OCI-LY7 (cell line): ENCODE results near the gene CGNL1. TPM values are rescaled to one million over a fixed set of nuclear protein-coding genes. Genes with fewer than 3 reads are reported as not detected.

Source experiments
- BruUV-seq: library from RNA; stranded (reverse); fragments of 400-500 nt; replicated peaks from 2 replicates; lab custom pipeline; 2021; lab: Mats Ljungman, UMichigan
- CTCF ChIA-PET: fragments of 300-600 bp; sonication (Branson Sonifier 250); formaldehyde crosslinking; loops from one replicate; lab custom pipeline; 2022; ENCODE audit warnings: antibody characterized with exemption; ENCODE audit not compliant: unreplicated experiment; lab: Charles Lee
- POLR2A ChIA-PET: fragments of 300-600 bp; sonication (Branson Sonifier 250); formaldehyde crosslinking; loops from one replicate; lab custom pipeline; 2022; ENCODE audit warnings: antibody characterized with exemption; lab: Charles Lee
- DNase-seq: peaks from one replicate; pipeline ENCODE4 v3.0.0-alpha.2; 2015; ENCODE audit warnings: low spot score
- H2AFZ ChIP-seq: fragments of 200-600 bp; sonication (generic), shearing (Covaris generic); 2 replicates; pipeline ENCODE4 v1.6.1; 2014; ENCODE audit warnings: mild to moderate bottlenecking, antibody characterized with exemption, low read length, moderate library complexity
- H3K27ac ChIP-seq: fragments of 200-600 bp; sonication (generic); 2 replicates; pipeline ENCODE4 v1.5.1; 2014; ENCODE audit warnings: mixed run types, low read depth, mild to moderate bottlenecking, moderate library complexity, low read length, inconsistent platforms; ENCODE audit not compliant: poor library complexity, severe bottlenecking
- H3K36me3 ChIP-seq: fragments of 200-600 bp; sonication (generic); 2 replicates; pipeline ENCODE4 v1.6.1; 2014; ENCODE audit warnings: mild to moderate bottlenecking, antibody characterized with exemption, low read length, moderate library complexity, mixed read lengths; ENCODE audit not compliant: insufficient read depth
- H3K4me1 ChIP-seq: fragments of 200-600 bp; sonication (generic); 2 replicates; pipeline ENCODE4 v1.5.1; 2014; ENCODE audit warnings: mild to moderate bottlenecking, low read length; ENCODE audit not compliant: insufficient read depth, poor library complexity, severe bottlenecking
- H3K4me2 ChIP-seq: fragments of 200-600 bp; sonication (generic); 2 replicates; pipeline ENCODE4 v1.6.1; 2014; ENCODE audit warnings: mild to moderate bottlenecking, low read length
- H3K4me3 ChIP-seq: fragments of 200-600 bp; sonication (generic); 2 replicates; pipeline ENCODE4 v1.5.1; 2014; ENCODE audit warnings: mild to moderate bottlenecking, low read depth, low read length; ENCODE audit not compliant: poor library complexity, severe bottlenecking
- H3K79me2 ChIP-seq: fragments of 200-600 bp; sonication (generic); 2 replicates; pipeline ENCODE4 v1.6.1; 2016; ENCODE audit warnings: low read depth, mild to moderate bottlenecking, low read length, moderate library complexity, mixed read lengths; ENCODE audit not compliant: insufficient read depth
- H3K9me2 ChIP-seq: fragments of 200-600 bp; sonication (generic); 2 replicates; pipeline ENCODE4 v1.6.1; 2016; ENCODE audit warnings: mild to moderate bottlenecking, low read length, mixed read lengths; ENCODE audit not compliant: insufficient read depth
- H3K9me3 ChIP-seq: fragments of 200-600 bp; sonication (generic); 2 replicates; pipeline ENCODE4 v1.6.1; 2014; ENCODE audit warnings: mild to moderate bottlenecking, mixed run types, low read length, mixed read lengths
- H4K20me1 ChIP-seq: fragments of 200-600 bp; sonication (generic); 2 replicates; pipeline ENCODE4 v1.6.1; 2014; ENCODE audit warnings: mild to moderate bottlenecking, antibody characterized with exemption, low read length, moderate library complexity, mixed read lengths; ENCODE audit not compliant: insufficient read depth
- CTCF ChIP-seq: fragments of 200-600 bp; sonication (generic); conservative IDR thresholded peaks from 2 replicates; pipeline ENCODE4 v1.5.1; 2014; ENCODE audit warnings: mild to moderate bottlenecking, antibody characterized with exemption, low read length, moderate library complexity, mixed read lengths
- EZH2phosphoT487 ChIP-seq: fragments of 200-600 bp; sonication (generic); IDR thresholded peaks from 2 replicates; pipeline ENCODE4 v1.6.1; 2018; ENCODE audit warnings: low read depth, borderline replicate concordance, mild to moderate bottlenecking, mixed run types, antibody characterized with exemption, low read length, moderate library complexity, mixed read lengths
- intact Hi-C: fragments of 100-400 bp; cut with micrococcal nuclease; formaldehyde crosslinking; loops from one replicate; pipeline ENCODE4 v1.10.0; 2022; ENCODE audit not compliant: unreplicated experiment
- total RNA-seq, 2 experiments: library from RNA; depleted of rRNA in 1 of 2; stranded (reverse); fragments of >200 nt in 1 of 2; shearing (Covaris generic) in 1 of 2; gene quantifications; 2 replicates each; pipeline ENCODE4 v1.2.3, GENCODE V29; 2014 to 2022

CGNL1 gene
- total RNA-seq, 2 experiments from 2014 or later = 0.04 TPM; not detected in 1

DNA sequence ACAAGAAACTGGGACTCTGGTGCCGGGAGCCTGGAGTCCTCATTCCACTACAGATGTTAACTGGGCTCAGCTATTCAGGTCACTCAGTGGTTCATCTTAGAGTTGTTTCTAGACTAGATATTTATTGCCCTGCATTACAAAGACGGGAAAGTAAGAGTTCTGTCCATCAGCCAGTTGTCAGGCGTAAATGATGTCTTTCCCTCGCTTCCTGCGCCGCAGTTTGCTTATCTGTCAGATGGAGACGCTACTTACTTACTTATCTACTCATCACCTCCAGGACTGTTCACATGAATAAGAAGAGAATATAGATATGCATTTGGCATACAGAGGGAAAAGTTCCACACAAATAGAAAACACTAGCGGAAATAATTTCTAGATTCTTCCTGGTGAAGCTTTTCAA lies 47.8 kb upstream of the CGNL1 start:
- Histone ChIP-seq H4K20me1 (no peaks in the 10 kb centered on the region), H3K4me2 (no peak overlapping the region), H3K9me3 (no peaks in the 10 kb centered on the region), H3K27ac (no peak overlapping the region), H3K79me2 (no peaks in the 10 kb centered on the region), H3K36me3 (no peaks in the 10 kb centered on the region), H3K4me3 (no peak overlapping the region), H3K4me1 (peaks cover 6% of the 10 kb centered on the region), H3K9me2 (no peaks in the 10 kb centered on the region), H2AFZ (no peak overlapping the region)
- intact Hi-C loops = no loop called here
- no peak for TF ChIP-seq EZH2phosphoT487
- TF ChIP-seq CTCF = no peak
- ChIA-PET POLR2A (no interaction called here), CTCF (no interaction called here)
- no TSS peak for BruUV-seq
- DNase-seq = no peak

DNA sequence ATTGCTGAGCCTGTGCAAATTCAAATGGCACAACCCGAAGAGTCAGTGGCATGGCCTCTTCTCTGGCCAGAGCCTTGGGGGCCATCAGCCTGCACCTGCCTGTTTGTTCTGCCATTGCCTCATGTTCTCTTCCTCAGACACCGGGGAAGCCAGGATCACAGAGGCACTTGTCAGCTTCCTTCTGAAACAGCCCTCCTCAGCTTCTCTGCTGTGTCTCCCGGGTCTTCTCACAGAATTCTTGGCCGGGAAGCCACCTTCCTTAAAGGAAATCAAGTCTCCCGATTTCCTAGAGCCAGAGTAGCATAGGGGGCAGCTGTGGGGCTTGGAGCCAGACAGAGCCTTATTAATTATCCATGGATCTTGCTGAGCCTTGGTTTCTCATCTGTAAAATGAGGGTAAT lies 47.4 kb upstream of the CGNL1 start:
- CTCF ChIA-PET = no interaction called here
- TF ChIP-seq CTCF (no peak), EZH2phosphoT487 (no peak)
- Histone ChIP-seq H3K4me1 (peaks cover 2% of the 10 kb centered on the region), H3K4me2 (no peak overlapping the region), H4K20me1 (no peaks in the 10 kb centered on the region), H3K9me3 (no peaks in the 10 kb centered on the region), H3K27ac (no peak overlapping the region), H3K79me2 (no peaks in the 10 kb centered on the region), H3K9me2 (no peaks in the 10 kb centered on the region), H3K36me3 (no peaks in the 10 kb centered on the region), H2AFZ (no peak overlapping the region), H3K4me3 (no peak overlapping the region)
- no TSS peak for BruUV-seq
- POLR2A ChIA-PET = interaction anchor here (0.5 kb wide), 1 partner anchor 13 kb away, joined by 3 read pairs; no protein-coding TSS in a partner anchor
- no peak for DNase-seq
- intact Hi-C loops = no loop called here

DNA sequence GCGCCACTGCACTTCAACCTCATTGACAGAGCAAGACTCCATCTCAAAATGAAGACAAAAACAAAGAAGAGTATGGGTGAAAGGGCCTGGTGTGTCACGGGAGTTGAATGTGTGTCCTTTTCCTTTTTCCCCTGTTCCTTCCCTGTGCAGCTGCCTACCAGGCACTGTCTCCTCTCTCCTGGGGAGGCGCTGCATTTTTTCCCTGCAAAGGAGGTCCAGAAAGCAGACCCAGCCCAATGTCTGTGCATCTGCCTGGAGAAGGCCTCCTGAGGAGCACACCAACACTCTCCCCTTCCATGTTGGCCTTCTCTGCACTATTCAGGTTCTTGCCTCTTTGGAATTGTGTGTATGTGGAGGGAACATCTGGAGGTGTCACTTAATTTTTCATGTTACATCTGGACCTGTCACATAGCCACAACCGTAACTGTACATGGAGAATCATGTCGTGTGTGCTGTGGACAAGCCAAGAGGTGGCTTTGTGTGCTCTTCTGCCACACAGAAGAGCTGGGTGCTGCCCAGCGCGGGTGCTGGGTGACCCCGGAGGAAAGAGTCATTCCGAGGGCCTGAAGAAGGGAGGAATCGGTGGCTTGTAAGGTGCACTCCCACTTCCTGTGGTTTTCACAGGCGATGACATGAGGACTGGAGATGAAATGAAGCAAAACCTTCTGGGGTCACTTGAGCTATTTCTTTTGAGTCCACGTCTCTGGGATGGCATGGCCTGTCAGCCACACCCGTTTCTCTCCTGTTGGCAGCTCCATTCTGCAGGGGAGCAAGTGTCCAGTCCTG lies 46.5 kb upstream of the CGNL1 start:
- H3K9me3 ChIP-seq = no peaks in the 10 kb centered on the region
- H3K27ac ChIP-seq = no peak overlapping the region
- intact Hi-C loops = no loop called here
- no peaks in the 10 kb centered on the region for H3K36me3 ChIP-seq
- H3K79me2 ChIP-seq = no peaks in the 10 kb centered on the region
- H2AFZ ChIP-seq = no peak overlapping the region
- BruUV-seq = no TSS peak
- H4K20me1 ChIP-seq = no peaks in the 10 kb centered on the region
- TF ChIP-seq EZH2phosphoT487 = no peak
- TF ChIP-seq CTCF = no peak
- H3K9me2 ChIP-seq = no peaks in the 10 kb centered on the region
- ChIA-PET CTCF (no interaction called here), POLR2A (interaction anchor here (0.5 kb wide), 1 partner anchor 12 kb away, joined by 3 read pairs; no protein-coding TSS in a partner anchor)
- H3K4me1 ChIP-seq = no peaks in the 10 kb centered on the region
- DNase-seq = no peak
- H3K4me3 ChIP-seq = no peak overlapping the region
- H3K4me2 ChIP-seq = no peak overlapping the region
